ENCODE data around the gene ZC3H10. TPM values are rescaled to one million over a fixed set of nuclear protein-coding genes. Genes with fewer than 3 reads are reported as not detected.

ZC3H10 gene
- total RNA-seq, 1 experiment from 2014 or later = 11.8 TPM

GRCh38 chr12:56078427-56078826 is 39.6 kb upstream of the ZC3H10 start:
- Histone ChIP-seq H3K4me3 (ENCODE audit: low read depth, low read length, poor library complexity, severe bottlenecking) (no peak overlapping the region), H3K27me3 (replicated peaks; ENCODE audit: insufficient read depth, low read depth, low read length, poor library complexity) (no peaks in the 10 kb centered on the region), H3K9me3 (ENCODE audit: low read depth, low read length, poor library complexity, severe bottlenecking) (no peaks in the 10 kb centered on the region), H3K4me1 (ENCODE audit: insufficient read depth, low read length, poor library complexity, severe bottlenecking) (no peaks in the 10 kb centered on the region), H3K36me3 (ENCODE audit: insufficient read depth, low read length, poor library complexity, severe bottlenecking) (no peaks in the 10 kb centered on the region), H3K27ac (ENCODE audit: low read depth, low read length, poor library complexity, severe bottlenecking) (no peak overlapping the region)
- ChIA-PET POLR2A (ENCODE audit: low non-redundant PET) (no interaction called here), CTCF (interaction anchor here (0.5 to 0.7 kb wide), 5 partner anchors 39 to 1230 kb away, joined by 3 to 12 read pairs (median 3); partner anchors contain the start of genes RBMS2 and ZC3H10)
- no peak for TF ChIP-seq EZH2 (IDR thresholded peaks at IDR 0.05; ENCODE audit: borderline replicate concordance, low read depth, low read length, poor library complexity, severe bottlenecking)
- no peak for TF ChIP-seq CTCF (conservative IDR thresholded peaks at IDR 0.05; ENCODE audit: low read depth, low read length)
- intact Hi-C loops (cut with micrococcal nuclease; ENCODE audit: unreplicated experiment) = no loop called here
- DNase-seq (ENCODE audit: low spot score) = no peak
- no TSS peak for BruUV-seq (replicated peaks)

GRCh38 chr12:56078931-56079722 is 38.9 kb upstream of the ZC3H10 start:
- peak overlapping the region; percentile 59 for H3K4me3 ChIP-seq (ENCODE audit: low read depth, low read length, poor library complexity, severe bottlenecking)
- no peaks in the 10 kb centered on the region for H3K9me3 ChIP-seq (ENCODE audit: low read depth, low read length, poor library complexity, severe bottlenecking)
- H3K36me3 ChIP-seq (ENCODE audit: insufficient read depth, low read length, poor library complexity, severe bottlenecking) = no peaks in the 10 kb centered on the region
- no peak overlapping the region for H3K27ac ChIP-seq (ENCODE audit: low read depth, low read length, poor library complexity, severe bottlenecking)
- H3K27me3 ChIP-seq (replicated peaks; ENCODE audit: insufficient read depth, low read depth, low read length, poor library complexity) = no peaks in the 10 kb centered on the region
- CTCF ChIA-PET = interaction anchor here (0.5 to 1.0 kb wide), 5 partner anchors 12 to 340 kb away, joined by 3 to 16 read pairs (median 4); partner anchors contain the start of gene ZC3H10
- intact Hi-C loops (cut with micrococcal nuclease; ENCODE audit: unreplicated experiment) = no loop called here
- DNase-seq (ENCODE audit: low spot score) = peak; percentile 76
- POLR2A ChIA-PET (ENCODE audit: low non-redundant PET) = interaction anchor here (1.1 kb wide), 1 partner anchor 25 kb away, joined by 3 read pairs; the partner anchor contains the start of gene PA2G4
- no peak for TF ChIP-seq EZH2 (IDR thresholded peaks at IDR 0.05; ENCODE audit: borderline replicate concordance, low read depth, low read length, poor library complexity, severe bottlenecking)
- peak; percentile 75 for TF ChIP-seq CTCF (conservative IDR thresholded peaks at IDR 0.05; ENCODE audit: low read depth, low read length)
- H3K4me1 ChIP-seq (ENCODE audit: insufficient read depth, low read length, poor library complexity, severe bottlenecking) = no peaks in the 10 kb centered on the region
- BruUV-seq (replicated peaks) = no TSS peak

- H3K27ac ChIP-seq (ENCODE audit: low read depth, low read length, poor library complexity, severe bottlenecking) = no peak within 1 kb of the TSS
- no peaks in the 10 kb centered on the region for H3K4me1 ChIP-seq (ENCODE audit: insufficient read depth, low read length, poor library complexity, severe bottlenecking)
- no peaks in the 10 kb centered on the region for H3K27me3 ChIP-seq (replicated peaks; ENCODE audit: insufficient read depth, low read depth, low read length, poor library complexity)
- peak within 1 kb of the TSS; percentile 59 for H3K4me3 ChIP-seq (ENCODE audit: low read depth, low read length, poor library complexity, severe bottlenecking)
- TF ChIP-seq CTCF (conservative IDR thresholded peaks at IDR 0.05; ENCODE audit: low read depth, low read length) (no peak), EZH2 (IDR thresholded peaks at IDR 0.05; ENCODE audit: borderline replicate concordance, low read depth, low read length, poor library complexity, severe bottlenecking) (no peak)
- intact Hi-C loops (cut with micrococcal nuclease; ENCODE audit: unreplicated experiment) = no loop called here
- DNase-seq (ENCODE audit: low spot score) = peak; percentile 83
- H3K36me3 ChIP-seq (ENCODE audit: insufficient read depth, low read length, poor library complexity, severe bottlenecking) = no peaks in the 10 kb centered on the region
- CTCF ChIA-PET = interaction anchor here (0.5 to 1.0 kb wide), 4 partner anchors 11 to 341 kb away, joined by 3 to 16 read pairs (median 4); no protein-coding TSS in a partner anchor
- H3K9me3 ChIP-seq (ENCODE audit: low read depth, low read length, poor library complexity, severe bottlenecking) = no peaks in the 10 kb centered on the region
- no TSS peak for BruUV-seq (replicated peaks)
- POLR2A ChIA-PET (ENCODE audit: low non-redundant PET) = interaction anchor here (1.1 kb wide), 1 partner anchor 24 kb away, joined by 3 read pairs; the partner anchor contains the start of gene PA2G4
Measured at GRCh38 chr12:56079723-56080555, 38.1 kb upstream of the ZC3H10 start, which contains the start of gene ERBB3. Gene ERBB3, plus strand, starts transcription at chr12:56080165. Its CDS starts 136 bp downstream, at chr12:56080301.

Measured in A673 (cell line).